Uterus (tissue), 4 donors: ENCODE data around the gene AKIRIN2. TPM values are rescaled to one million over a fixed set of nuclear protein-coding genes. Genes with fewer than 3 reads are reported as not detected.
"Not testable (repeated sequence)": the region's sequence is repeated elsewhere in the genome, so short reads cannot be mapped to it uniquely, and the experiment has no call there.

Source experiments
- DNase-seq, 2 donors: peaks; one replicate each; pipeline ENCODE4 v3.0.0-alpha.2; 2019 to 2020
- H3K27ac ChIP-seq, 2 donors: fragments of 200-600 bp; sonication (generic); 1 replicate in 1 of 2; 2 replicates in 1 of 2; pipeline ENCODE4 v1.5.1; 2016 to 2018
- H3K27me3 ChIP-seq, 2 donors: fragments of 200-600 bp; sonication (generic); one replicate each; pipeline ENCODE4 v1.5.1; 2018 to 2019; ENCODE audit warnings: control low read depth in 1 of 2
- H3K36me3 ChIP-seq, 2 donors: fragments of 200-600 bp; sonication (generic); one replicate each; pipeline ENCODE4 v1.5.1; 2019; ENCODE audit warnings: control low read depth in 1 of 2
- H3K4me1 ChIP-seq, 2 donors: fragments of 200-600 bp; sonication (generic); one replicate each; pipeline ENCODE4 v1.5.1; 2018 to 2019; ENCODE audit warnings: control low read depth in 1 of 2
- H3K4me3 ChIP-seq, 2 donors: fragments of 200-600 bp; sonication (generic); 1 replicate in 1 of 2; 2 replicates in 1 of 2; pipeline ENCODE4 v1.5.1; 2018 to 2019; ENCODE audit warnings: mild to moderate bottlenecking in 1 of 2
- H3K9me3 ChIP-seq, 2 donors: fragments of 200-600 bp; sonication (generic); one replicate each; pipeline ENCODE4 v1.5.1; 2019; ENCODE audit warnings: control low read depth in 1 of 2
- CTCF ChIP-seq, 4 experiments: fragments of 200-600 bp in 2 of 4; fragments of 450-650 bp in 2 of 4; sonication (generic) in 2 of 4; IDR thresholded peaks; one replicate each; pipeline ENCODE4 v1.5.1; 2016 to 2019; ENCODE audit warnings: antibody characterized with exemption in 4 of 4, mild to moderate bottlenecking in 2 of 4, moderate library complexity in 1 of 4
- POLR2A ChIP-seq, 2 donors: fragments of 450-650 bp; IDR thresholded peaks; one replicate each; pipeline ENCODE4 v1.6.1; 2016; ENCODE audit warnings: antibody characterized with exemption in 2 of 2, mild to moderate bottlenecking in 1 of 2, moderate library complexity in 1 of 2
- intact Hi-C: fragments of 100-400 bp; cut with DNase I; formaldehyde crosslinking; loops from one replicate; pipeline ENCODE4 v1.15.1; 2023; ENCODE audit warnings: low total_unique reads
- total RNA-seq, 4 donors: library from RNA; depleted of rRNA in 3 of 4; stranded (reverse); fragments of >200 nt in 3 of 4; gene quantifications; one replicate each; pipeline versions ENCODE4 v1.1.0 to v1.2.4, GENCODE V29; 2014 to 2023
- donor health status: DM: yes; HTN: yes; CAD: no.

The AKIRIN2 gene
- total RNA-seq, 4 donors from 2014 or later, result 6.9 to 41.5 (median 24.8) TPM

- no peak for DNase-seq
- no peak overlapping the region for H3K27ac ChIP-seq
- TF ChIP-seq POLR2A (IDR thresholded peaks at IDR 0.05), result no peak
- no peak for TF ChIP-seq CTCF (IDR thresholded peaks at IDR 0.05)
- H3K27me3 ChIP-seq, result no peaks in the 10 kb centered on the region
- H3K4me1 ChIP-seq, result no peaks in the 10 kb centered on the region
- H3K4me3 ChIP-seq, result no peak overlapping the region
- H3K36me3 ChIP-seq, result no peaks in the 10 kb centered on the region
- H3K9me3 ChIP-seq, result no peaks in the 10 kb centered on the region
- intact Hi-C loops, result no loop called here
These were observed 16.8 kb upstream of the AKIRIN2 start for GRCh38 chr6:87718662-87719433.

DNA sequence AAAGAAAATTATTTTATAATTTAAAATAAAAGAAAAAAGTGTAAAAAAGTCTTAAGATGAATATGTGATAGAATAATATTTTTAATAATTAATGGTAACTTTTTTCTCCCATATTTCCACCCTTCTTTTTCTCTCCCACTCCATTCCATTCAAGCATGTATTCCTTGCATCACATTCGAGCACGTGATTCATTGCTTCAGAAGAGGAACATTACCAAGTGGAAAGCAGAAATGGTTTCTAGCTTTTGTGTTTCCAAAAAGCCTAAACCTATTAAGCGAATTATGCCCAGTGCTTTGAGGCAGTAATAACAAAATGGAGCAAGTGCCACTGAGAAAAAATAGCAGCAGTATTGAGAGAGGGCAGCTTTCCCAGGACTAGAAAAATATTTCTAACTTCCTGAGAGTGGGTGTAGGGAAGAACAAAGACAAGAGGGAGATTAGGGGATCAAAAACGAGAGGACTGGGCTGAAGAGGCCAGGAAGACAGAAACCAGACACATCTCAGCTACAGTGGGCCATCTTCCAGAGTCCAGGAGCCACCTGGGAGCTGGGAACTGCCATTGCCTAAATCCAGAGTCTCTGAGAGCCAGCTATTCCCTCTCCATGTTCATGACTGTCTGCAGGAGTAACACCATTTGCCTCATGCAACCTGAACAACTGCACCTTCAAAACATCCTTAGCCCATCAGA is 15.0 kb upstream of the AKIRIN2 start:
- DNase-seq, result no peak
- Histone ChIP-seq H3K4me3 (no peak overlapping the region), H3K27ac (no peak overlapping the region), H3K9me3 (no peaks in the 10 kb centered on the region), H3K36me3 (no peaks in the 10 kb centered on the region), H3K27me3 (no peaks in the 10 kb centered on the region), H3K4me1 (no peaks in the 10 kb centered on the region)
- TF ChIP-seq CTCF (IDR thresholded peaks at IDR 0.05), result no peak
- no peak for TF ChIP-seq POLR2A (IDR thresholded peaks at IDR 0.05)
- intact Hi-C loops, result no loop called here

DNA sequence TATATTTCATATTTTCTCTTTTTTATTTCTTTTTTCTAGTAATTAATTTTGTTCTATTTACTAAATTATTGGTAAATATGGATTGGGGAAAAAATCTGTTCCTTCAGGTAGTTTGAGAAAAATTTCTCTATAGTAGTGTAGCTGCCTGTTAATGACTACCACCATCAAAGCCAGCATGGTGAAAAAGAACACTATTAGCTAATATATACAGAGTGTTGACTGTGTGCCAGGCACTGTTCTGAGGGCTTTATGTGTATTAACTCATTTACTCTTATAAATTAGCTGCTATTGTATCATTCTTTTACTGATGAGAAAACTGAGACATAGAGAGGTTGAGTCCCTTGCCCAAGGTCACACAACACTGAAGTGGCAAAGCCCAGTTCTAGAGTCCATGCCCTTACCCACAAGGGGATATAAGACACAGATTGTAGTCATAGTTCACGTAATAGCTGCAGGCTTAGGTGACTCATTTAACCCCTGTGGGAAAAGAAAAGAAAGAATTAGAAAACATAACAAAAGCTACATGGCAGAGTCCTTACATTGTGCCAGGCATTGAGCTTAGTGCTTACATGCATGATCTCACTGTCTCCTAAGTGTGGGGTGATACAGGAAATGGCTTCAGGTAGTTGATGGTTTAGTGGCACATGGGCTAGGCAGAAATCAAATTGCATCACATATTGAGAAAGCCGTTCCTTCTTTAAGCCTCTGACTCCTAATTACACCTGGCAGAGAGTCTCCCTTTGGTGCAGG is 12.2 kb upstream of the AKIRIN2 start:
- H3K4me1 ChIP-seq, result no peaks in the 10 kb centered on the region
- no peaks in the 10 kb centered on the region for H3K36me3 ChIP-seq
- no peak overlapping the region for H3K4me3 ChIP-seq
- DNase-seq, result no peak
- intact Hi-C loops, result no loop called here
- no peaks in the 10 kb centered on the region for H3K27me3 ChIP-seq
- no peak overlapping the region for H3K27ac ChIP-seq
- no peaks in the 10 kb centered on the region for H3K9me3 ChIP-seq
- TF ChIP-seq POLR2A (IDR thresholded peaks at IDR 0.05), result no peak
- no peak for TF ChIP-seq CTCF (IDR thresholded peaks at IDR 0.05)

- H3K4me3 ChIP-seq, H3K27ac ChIP-seq, H3K27me3 ChIP-seq, DNase-seq, H3K9me3 ChIP-seq, intact Hi-C loops, H3K4me1 ChIP-seq, H3K36me3 ChIP-seq: not testable (repeated sequence)
These were observed 10.7 kb upstream of the AKIRIN2 start for GRCh38 chr6:87712713-87713112.

- intact Hi-C loops, result no loop called here
- DNase-seq, result no peak
- Histone ChIP-seq H3K36me3 (no peaks in the 10 kb centered on the region), H3K27ac (no peak overlapping the region), H3K9me3 (no peaks in the 10 kb centered on the region), H3K4me1 (no peaks in the 10 kb centered on the region), H3K4me3 (no peak overlapping the region), H3K27me3 (no peaks in the 10 kb centered on the region)
- TF ChIP-seq CTCF (IDR thresholded peaks at IDR 0.05) (no peak), POLR2A (IDR thresholded peaks at IDR 0.05) (no peak)
These were observed 8.1 kb upstream of the AKIRIN2 start for GRCh38 chr6:87710090-87710489.

GRCh38 chr6:87708581-87709427 is 6.8 kb upstream of the AKIRIN2 start:
- not testable (repeated sequence) for H3K4me3 ChIP-seq

More at GRCh38 chr6:87708581-87709427, 6.8 kb upstream of the AKIRIN2 start:
- H3K4me1 ChIP-seq, H3K36me3 ChIP-seq, DNase-seq, intact Hi-C loops, H3K9me3 ChIP-seq, H3K27me3 ChIP-seq, H3K27ac ChIP-seq: not testable (repeated sequence)
